H1 (cell line): ENCODE data around the gene PKN3. TPM values are rescaled to one million over a fixed set of nuclear protein-coding genes. Genes with fewer than 3 reads are reported as not detected.

ENCODE experiments used
- CTCF ChIA-PET: fragments of 300-600 bp; sonication (Branson Sonifier 250); formaldehyde crosslinking; loops from one replicate; lab custom pipeline; 2021; ENCODE audit not compliant: partially characterized antibody; lab: Charles Lee
- POLR2A ChIA-PET: fragments of 300-600 bp; sonication (Branson Sonifier 250); formaldehyde crosslinking; loops from one replicate; lab custom pipeline; 2021; ENCODE audit warnings: inconsistent platforms; ENCODE audit not compliant: partially characterized antibody; lab: Charles Lee
- DNase-seq, 2 experiments: peaks; one replicate each; pipeline versions ENCODE4 v3.0.0 to v3.0.0-alpha.2; 2010 to 2022; ENCODE audit warnings: low spot score in 2 of 2, low read depth in 1 of 2, mixed read lengths in 1 of 2
- FAIRE-seq: peaks from 2 replicates; lab custom pipeline; 2011; peaks lifted over from hg19 to GRCh38; lab: Jason Lieb, UNC
- H2AFZ ChIP-seq: 2 replicates; pipeline ENCODE4 v1.8.1; 2012; ENCODE audit warnings: low read length, inconsistent platforms
- H2AK5ac ChIP-seq: 2 replicates; pipeline ENCODE4 v1.6.1; 2013; ENCODE audit warnings: low read depth, low read length
- H2BK120ac ChIP-seq: replicated peaks from 2 replicates; pipeline ENCODE3; 2013; ENCODE audit warnings: low read depth, low read length, inconsistent platforms
- H2BK12ac ChIP-seq: 2 replicates; pipeline ENCODE4 v1.6.1; 2013; ENCODE audit warnings: low read depth, low read length
- H2BK15ac ChIP-seq: 2 replicates; pipeline ENCODE4 v1.6.1; 2013; ENCODE audit warnings: low read length
- H2BK20ac ChIP-seq: 2 replicates; pipeline ENCODE4 v1.6.1; 2013; ENCODE audit warnings: low read length
- H2BK5ac ChIP-seq: 2 replicates; pipeline ENCODE4 v1.6.1; 2013; ENCODE audit warnings: low read depth, low read length
- H3K14ac ChIP-seq: 2 replicates; pipeline ENCODE4 v1.6.1; 2013; ENCODE audit warnings: inconsistent platforms; ENCODE audit not compliant: insufficient read length
- H3K18ac ChIP-seq: 2 replicates; pipeline ENCODE4 v1.6.1; 2013; ENCODE audit warnings: low read length; ENCODE audit errors: extremely low read depth
- H3K23ac ChIP-seq: 2 replicates; pipeline ENCODE4 v1.6.1; 2013; ENCODE audit warnings: inconsistent platforms; ENCODE audit not compliant: insufficient read length
- H3K23me2 ChIP-seq: 2 replicates; pipeline ENCODE4 v1.6.1; 2013; ENCODE audit warnings: low read depth, low read length
- H3K27ac ChIP-seq: 2 replicates; pipeline ENCODE4 v1.6.1; 2011; ENCODE audit warnings: low read depth, low read length, inconsistent platforms
- H3K27me3 ChIP-seq, 4 experiments: replicated peaks in 1 of 4; 1 replicate in 1 of 4; 2 replicates in 3 of 4; pipeline versions ENCODE4 v1.6.1 to v1.8.1; 2011 to 2013; ENCODE audit warnings: low read length in 3 of 4, mild to moderate bottlenecking in 3 of 4, inconsistent platforms in 2 of 4, mixed read lengths in 2 of 4, moderate library complexity in 1 of 4; ENCODE audit not compliant: control insufficient read depth in 3 of 4, insufficient read depth in 3 of 4; ENCODE audit errors: extremely low read depth in 1 of 4
- H3K36me3 ChIP-seq, 4 experiments: 2 replicates each; pipeline versions ENCODE4 v1.6.1 to v1.8.1; 2011 to 2013; ENCODE audit warnings: mild to moderate bottlenecking in 4 of 4, low read length in 3 of 4, moderate library complexity in 2 of 4, control low read depth in 1 of 4, inconsistent platforms in 1 of 4; ENCODE audit not compliant: insufficient read depth in 4 of 4, control insufficient read depth in 2 of 4
- H3K4ac ChIP-seq: replicated peaks from 2 replicates; pipeline ENCODE3; 2013; ENCODE audit warnings: low read length, low read depth, mixed read lengths, inconsistent platforms; ENCODE audit not compliant: insufficient read length
- H3K4me1 ChIP-seq, 4 experiments: replicated peaks in 1 of 4; 1 replicate in 1 of 4; 2 replicates in 3 of 4; pipeline versions ENCODE4 v1.6.1 to v1.8.1; 2011 to 2013; ENCODE audit warnings: low read length in 3 of 4, inconsistent platforms in 2 of 4, mixed read lengths in 1 of 4; ENCODE audit not compliant: insufficient read depth in 4 of 4, control insufficient read depth in 3 of 4
- H3K4me2 ChIP-seq, 2 experiments: 2 replicates each; pipeline versions ENCODE4 v1.6.1 to v1.8.1; 2011 to 2013; ENCODE audit warnings: low read depth in 2 of 2, low read length in 2 of 2, control low read depth in 1 of 2, inconsistent platforms in 1 of 2, mild to moderate bottlenecking in 1 of 2; ENCODE audit not compliant: insufficient read depth in 1 of 2
- H3K4me3 ChIP-seq, 4 experiments: fragments of 200-600, 300-600 bp in 1 of 4; sonication (generic), shearing (Covaris generic), sonication (Bioruptor Twin) in 1 of 4; 2 replicates each; pipeline versions ENCODE4 v1.5.1 to v1.8.1; 2011 to 2016; ENCODE audit warnings: low read length in 4 of 4, low read depth in 3 of 4, control low read depth in 2 of 4, inconsistent platforms in 2 of 4, mild to moderate bottlenecking in 2 of 4, mixed read lengths in 1 of 4, moderate library complexity in 1 of 4; ENCODE audit not compliant: insufficient read depth in 2 of 4; ENCODE audit errors: extremely low read depth in 1 of 4
- H3K56ac ChIP-seq: replicated peaks from 2 replicates; pipeline ENCODE3; 2013; ENCODE audit warnings: low read depth, mild to moderate bottlenecking, mixed read lengths, low read length, inconsistent platforms; ENCODE audit not compliant: insufficient read length
- H3K79me1 ChIP-seq: 2 replicates; pipeline ENCODE4 v1.6.1; 2013; ENCODE audit warnings: low read depth, low read length, control low read depth
- H3K79me2 ChIP-seq, 2 experiments: 2 replicates each; pipeline versions ENCODE4 v1.6.1 to v1.8.1; 2012 to 2013; ENCODE audit warnings: low read length in 2 of 2, mild to moderate bottlenecking in 2 of 2, inconsistent platforms in 1 of 2; ENCODE audit not compliant: insufficient read depth in 2 of 2, control insufficient read depth in 1 of 2
- H3K9ac ChIP-seq, 4 experiments: replicated peaks in 1 of 4; 1 replicate in 1 of 4; 2 replicates in 3 of 4; pipeline versions ENCODE4 v1.6.1 to v1.8.1; 2011 to 2013; ENCODE audit warnings: low read depth in 3 of 4, low read length in 3 of 4, control low read depth in 2 of 4, mild to moderate bottlenecking in 2 of 4, moderate library complexity in 2 of 4, inconsistent platforms in 1 of 4; ENCODE audit errors: extremely low read depth in 1 of 4
- H3K9me3 ChIP-seq, 2 experiments: 2 replicates each; pipeline versions ENCODE4 v1.6.1 to v1.8.1; 2012 to 2013; ENCODE audit warnings: mild to moderate bottlenecking in 2 of 2, moderate library complexity in 2 of 2, control low read depth in 1 of 2, inconsistent platforms in 1 of 2, low read depth in 1 of 2, low read length in 1 of 2, mixed read lengths in 1 of 2; ENCODE audit not compliant: insufficient read depth in 2 of 2
- H4K20me1 ChIP-seq, 2 experiments: replicated peaks in 1 of 2; 2 replicates each; pipeline versions ENCODE3 to v1.8.1; 2011 to 2013; ENCODE audit warnings: inconsistent platforms in 2 of 2, low read length in 2 of 2, mild to moderate bottlenecking in 1 of 2; ENCODE audit not compliant: insufficient read depth in 2 of 2, control insufficient read depth in 1 of 2
- H4K5ac ChIP-seq: 2 replicates; pipeline ENCODE4 v1.6.1; 2013; ENCODE audit warnings: low read length, low read depth, mixed read lengths, inconsistent platforms; ENCODE audit not compliant: insufficient read length
- H4K8ac ChIP-seq: 2 replicates; pipeline ENCODE4 v1.8.0; 2013; ENCODE audit warnings: mild to moderate bottlenecking, moderate library complexity, low read length, inconsistent platforms; ENCODE audit not compliant: insufficient read depth; ENCODE audit errors: extremely low read depth
- H4K91ac ChIP-seq: replicated peaks from 2 replicates; pipeline ENCODE3; 2013; ENCODE audit warnings: low read length, mixed read lengths, inconsistent platforms; ENCODE audit not compliant: insufficient read length
- BRCA1 ChIP-seq: IDR thresholded peaks from 2 replicates; pipeline ENCODE4 v1.6.1; 2012; ENCODE audit warnings: low read depth, low read length, improper control_type of control experiment
- CHD2 ChIP-seq: IDR thresholded peaks from 2 replicates; pipeline ENCODE4 v1.6.1; 2012; ENCODE audit warnings: low read length, improper control_type of control experiment
- GABPA ChIP-seq: IDR thresholded peaks from 2 replicates; pipeline ENCODE4 v1.6.1; 2011; ENCODE audit warnings: mild to moderate bottlenecking, low read length, moderate library complexity, borderline replicate concordance; ENCODE audit not compliant: insufficient read depth
- HDAC6 ChIP-seq: IDR thresholded peaks from one replicate; pipeline ENCODE4 v1.7.1; 2012; ENCODE audit warnings: low read depth, mild to moderate bottlenecking, inconsistent platforms, low read length, moderate library complexity
- NANOG ChIP-seq: IDR thresholded peaks from 2 replicates; pipeline ENCODE4 v1.6.1; 2011; ENCODE audit warnings: low read length, low read depth, mild to moderate bottlenecking, inconsistent platforms; ENCODE audit not compliant: insufficient read depth, poor library complexity, severe bottlenecking
- NRF1 ChIP-seq: IDR thresholded peaks from 2 replicates; pipeline ENCODE4 v1.6.1; 2011; ENCODE audit warnings: mild to moderate bottlenecking, low read depth, low read length, improper control_type of control experiment
- POU5F1 ChIP-seq: IDR thresholded peaks from 2 replicates; pipeline ENCODE4 v1.6.1; 2011; ENCODE audit warnings: low read depth, mild to moderate bottlenecking, low read length, moderate library complexity
- RAD21 ChIP-seq, 2 experiments: IDR thresholded peaks in 1 of 2; conservative IDR thresholded peaks in 1 of 2; 2 replicates each; pipeline ENCODE4 v1.6.1; 2011; ENCODE audit warnings: low read depth in 2 of 2, low read length in 2 of 2, improper control_type of control experiment in 1 of 2, inconsistent platforms in 1 of 2, mild to moderate bottlenecking in 1 of 2, moderate library complexity in 1 of 2
- RFX5 ChIP-seq: IDR thresholded peaks from 2 replicates; pipeline ENCODE4 v1.6.1; 2011; ENCODE audit warnings: low read depth, low read length, improper control_type of control experiment, borderline replicate concordance
- TCF12 ChIP-seq: IDR thresholded peaks from 2 replicates; pipeline ENCODE4 v1.6.1; 2011; ENCODE audit warnings: low read depth, mild to moderate bottlenecking, low read length
- WGBS, 2 experiments: shearing (Covaris generic) in 1 of 2; methylation state at CpG; one replicate each; pipeline versions ENCODE4 v1.1.6 to v1.1.7; 2013 to 2015; ENCODE audit warnings: low lambda C conversion rate in 2 of 2, mixed read lengths in 2 of 2, inconsistent platforms in 1 of 2, low coverage in 1 of 2, missing lambda C conversion rate in 1 of 2; ENCODE audit not compliant: insufficient replicate concordance in 2 of 2, insufficient coverage in 1 of 2, insufficient read length in 1 of 2; ENCODE audit errors: extremely low coverage in 1 of 2, missing lambda C conversion rate in 1 of 2; 5-methylcytosine and 5-hydroxymethylcytosine counted together
- polyA plus RNA-seq, 7 experiments: library from polyadenylated mRNA; depleted of rRNA in 3 of 7; stranded (reverse) in 5 of 7; unstranded in 2 of 7; fragments of >200 nt in 5 of 7; fragments of 200-250 nt in 2 of 7; gene quantifications; 1 replicate in 5 of 7; 2 replicates in 1 of 7; 4 replicates in 1 of 7; pipeline versions ENCODE4 v1.2.1 to v1.2.3, GENCODE V29; 2011 to 2013; ENCODE audit warnings: missing spikeins in 2 of 7, mixed read lengths in 2 of 7
- total RNA-seq: library from RNA; stranded (reverse); fragmentation: NEBNext Ultra II Directional; extraction: Animal tissue kit (Norgen Biotek cat#: 25700); gene quantifications from 2 replicates; pipeline ENCODE4 v1.2.1, GENCODE V29; 2021

PKN3 gene
- total and polyA plus RNA-seq, 2 of the 8 experiments (the other 6 are each of a cell fraction or from before 2014, with no cell fraction given), result 15.7 to 16.3 TPM

- H3K4ac ChIP-seq, result no peak overlapping the region
- no peak overlapping the region for H3K56ac ChIP-seq
- H2AK5ac ChIP-seq, result no peak overlapping the region
- no peak overlapping the region for H4K91ac ChIP-seq
- H3K18ac ChIP-seq, result no peak overlapping the region
- H2BK15ac ChIP-seq, result no peak overlapping the region
- no peak for TF ChIP-seq BRCA1
- no peak for TF ChIP-seq GABPA
- no peak for TF ChIP-seq NANOG
- TF ChIP-seq NRF1, result no peak
- TF ChIP-seq CHD2, result no peak
- TF ChIP-seq HDAC6, result no peak
- no peak for TF ChIP-seq TCF12
- no peak for TF ChIP-seq POU5F1
- TF ChIP-seq RFX5, result no peak
- no peak for TF ChIP-seq RAD21 (IDR thresholded peaks at IDR 0.05 in 1 of 2, conservative IDR thresholded peaks at IDR 0.05 in 1 of 2; ENCODE audit: low read depth in 2 of 2, low read length in 2 of 2)
- no peak overlapping the region for H2BK12ac ChIP-seq
- H3K14ac ChIP-seq, result no peak overlapping the region
- H3K23ac ChIP-seq, result no peak overlapping the region
- H2BK20ac ChIP-seq, result no peak overlapping the region
- H2AFZ ChIP-seq, result no peak overlapping the region
- H3K27ac ChIP-seq, result no peak overlapping the region
- FAIRE-seq (no peak), DNase-seq (no peak)
- CTCF ChIA-PET, result interaction anchor here (0.6 to 6.5 kb wide), 7 partner anchors 11 to 85 kb away, joined by 3 to 104 read pairs (median 5); partner anchors contain the start of gene ZER1
- H3K36me3 ChIP-seq, result peaks cover 0 to 5% (median 3%) of the 10 kb centered on the region in 4 experiments; a peak in 2 of 8 replicates
- no peak overlapping the region for H4K8ac ChIP-seq
- no peak overlapping the region; a peak in 1 of 7 replicates for H3K9ac ChIP-seq
- H3K9me3 ChIP-seq, result no peaks in the 10 kb centered on the region
- H4K5ac ChIP-seq, result no peak overlapping the region
- no peaks in the 10 kb centered on the region for H3K27me3 ChIP-seq
- POLR2A ChIA-PET, result interaction anchor here (0.9 to 3.0 kb wide), 7 partner anchors 10 to 99 kb away, joined by 3 to 15 read pairs (median 4); partner anchors contain the start of genes ENDOG and ZDHHC12
- no peak overlapping the region for H2BK5ac ChIP-seq
- H3K79me1 ChIP-seq, result no peaks in the 10 kb centered on the region
- H4K20me1 ChIP-seq, result no peaks in the 10 kb centered on the region
- no peak overlapping the region for H3K4me3 ChIP-seq
- no peaks in the 10 kb centered on the region for H3K23me2 ChIP-seq
- H3K4me2 ChIP-seq, result no peak overlapping the region
- WGBS, 2 experiments, result 86% methylated on average over 1 of the region's 2 CpGs; no CpG with 5 or more reads in 1 of the 2 experiments
- H3K4me1 ChIP-seq, result peaks cover 0 to 1% (median 0%) of the 10 kb centered on the region in 4 experiments; a peak in 1 of 7 replicates
- no peaks in the 10 kb centered on the region for H3K79me2 ChIP-seq
- no peak overlapping the region for H2BK120ac ChIP-seq
These were observed 33.1 kb downstream of the PKN3 start for GRCh38 chr9:128735373-128735772.
